C1 segment of cervical spinal cord (tissue), 14 donors: ENCODE results near the gene LMBRD1.

Experiments
- DNase-seq, 14 donors: peaks; one replicate each; lab custom pipeline; 2025; lab: John Stamatoyannopoulos, UW

Gene LMBRD1

DNA sequence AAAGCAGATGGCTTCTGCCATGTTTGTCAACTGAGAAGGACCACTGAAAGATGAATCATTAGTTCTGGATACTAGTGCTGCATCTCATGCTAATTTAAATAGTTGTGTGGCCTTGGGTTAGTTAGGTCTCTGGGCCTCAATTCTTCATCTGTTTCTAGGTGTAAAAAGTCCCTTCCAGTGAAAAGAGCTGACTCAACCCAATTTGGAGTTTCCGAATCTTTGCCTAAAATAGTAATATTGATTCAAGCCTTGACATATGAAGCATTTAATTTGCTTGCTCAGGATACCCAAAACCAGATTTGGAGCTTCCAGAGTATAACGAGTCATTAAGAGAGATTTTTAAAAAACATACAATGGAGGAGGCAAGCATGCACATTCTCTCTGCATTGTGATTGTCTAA is 163.9 kb downstream of the LMBRD1 start:
- DNase-seq, result no peak

DNA sequence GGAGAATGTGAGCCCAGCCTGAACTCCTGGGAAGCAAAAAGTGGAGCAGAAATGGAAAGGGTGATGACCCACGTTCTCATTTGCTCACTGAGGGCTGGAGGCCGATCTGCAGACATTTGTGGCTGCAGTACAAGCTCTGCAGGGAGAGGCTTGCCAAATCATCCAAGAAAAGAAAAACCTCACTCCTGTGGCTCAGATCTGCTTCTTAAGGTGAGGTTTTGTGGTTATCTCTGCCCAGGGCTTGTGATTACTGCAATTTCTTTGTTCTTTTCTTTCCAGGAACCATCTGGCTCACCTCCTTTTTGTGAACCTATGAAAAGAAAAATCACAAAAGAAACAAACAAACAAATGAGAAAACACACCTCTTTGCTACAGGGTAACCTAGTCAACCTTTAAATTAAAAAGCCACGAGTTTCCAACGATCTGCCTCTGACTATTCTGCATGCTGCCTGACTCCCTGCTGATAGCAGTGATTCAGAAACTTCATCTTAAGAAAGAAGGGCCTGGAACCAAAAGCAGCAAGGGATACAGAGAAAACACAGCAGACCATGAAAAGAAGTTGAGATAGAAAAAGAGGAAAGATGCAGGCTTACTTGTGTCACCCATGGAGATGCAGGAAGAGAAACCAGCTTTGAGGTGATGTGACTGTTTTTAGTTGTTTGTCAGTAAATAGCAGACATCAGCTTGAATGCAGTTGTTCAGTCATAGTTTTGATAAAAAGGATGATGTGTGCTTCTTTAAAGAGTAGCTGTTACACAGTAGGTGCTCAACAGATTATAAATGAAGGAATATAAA is 165.1 kb downstream of the LMBRD1 start:
- DNase-seq, result no peak

DNA sequence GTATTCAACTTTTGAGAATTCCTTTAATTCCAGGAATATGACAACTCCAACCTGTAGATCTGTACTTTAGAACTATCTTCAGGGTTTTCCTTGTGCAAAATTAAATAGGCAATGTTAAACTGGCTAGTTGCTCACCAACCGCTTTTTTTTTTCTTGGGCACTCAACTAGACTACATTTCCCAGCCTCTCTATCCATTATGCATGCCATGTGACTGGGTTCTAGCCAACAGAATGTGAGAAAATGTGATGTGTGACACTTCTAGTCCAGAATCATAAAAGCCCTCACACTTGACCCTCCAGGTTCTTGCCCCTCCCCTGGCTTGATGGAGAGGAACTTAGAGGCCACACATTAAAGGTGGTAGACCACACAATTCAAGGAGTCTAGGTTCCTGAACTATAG is 166.0 kb downstream of the LMBRD1 start:
- DNase-seq, result no peak

DNA sequence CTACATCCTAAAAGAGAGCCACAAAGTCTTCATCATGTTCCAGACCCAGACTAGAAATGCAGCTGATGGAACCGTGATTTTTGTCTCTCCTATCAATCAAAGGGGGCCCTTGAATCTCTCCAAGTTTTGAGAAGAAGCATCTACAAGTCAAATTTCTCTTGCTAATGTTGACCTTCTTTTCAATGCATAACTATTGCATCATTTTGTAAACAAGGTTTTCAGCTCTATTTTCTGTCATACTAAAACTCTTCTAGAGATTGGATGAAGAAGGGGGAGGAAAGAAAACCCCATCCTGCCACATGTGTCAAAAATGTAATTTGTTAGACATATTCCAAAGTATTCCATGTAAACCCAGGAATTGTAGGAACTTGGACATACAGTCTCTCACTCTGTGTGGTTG is 169.2 kb downstream of the LMBRD1 start:
- no peak for DNase-seq

DNA sequence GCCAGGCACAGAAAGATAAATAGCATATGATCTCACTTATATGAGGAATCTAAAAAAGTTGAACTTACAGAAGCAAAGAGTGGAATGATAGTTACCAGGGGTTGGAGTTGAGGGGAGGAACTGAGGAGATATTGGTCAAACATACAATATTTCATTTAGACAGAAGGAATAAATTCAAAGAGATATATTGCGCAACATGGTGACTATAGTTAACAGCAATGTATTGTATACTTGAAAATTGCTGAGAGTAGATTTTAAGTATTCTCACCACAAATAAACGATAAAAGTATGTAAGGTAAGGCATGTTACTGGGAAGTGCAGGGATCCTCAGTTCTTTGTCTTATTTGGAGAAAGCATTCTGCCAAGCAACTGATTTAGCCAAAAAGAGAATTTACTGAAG is 171.9 kb downstream of the LMBRD1 start:
- DNase-seq, result no peak
